Spleen (tissue), 7 donors: Measurements from ENCODE around the gene HERC5.

Experiments
- POLR2A ChIP-seq, 3 donors: fragments of 450-650 bp; IDR thresholded peaks; one replicate each; pipeline ENCODE4 v1.5.1; 2017; ENCODE audit warnings: antibody characterized with exemption in 3 of 3, mild to moderate bottlenecking in 1 of 3
- TF ChIP-seq, protein P1 (sequence below), 11 experiments: fragments of 200-600 bp in 7 of 11; fragments of 450-650 bp in 4 of 11; sonication (generic) in 4 of 11; IDR thresholded peaks in 8 of 11; conservative IDR thresholded peaks in 3 of 11; 1 replicate in 7 of 11; 2 replicates in 4 of 11; pipeline versions ENCODE4 v1.4.0 to v1.8.0; 2016 to 2021; ENCODE audit warnings: antibody characterized with exemption in 11 of 11, inconsistent platforms in 4 of 11, mild to moderate bottlenecking in 1 of 11
- donor health status: DM: no; HTN: no; CAD: no; lungs with moderate emphysema.
- donor health status: DM: no; HTN: no; CAD: no.
- donor health status: DM: no; HTN: no; CAD: no.

DNA sequence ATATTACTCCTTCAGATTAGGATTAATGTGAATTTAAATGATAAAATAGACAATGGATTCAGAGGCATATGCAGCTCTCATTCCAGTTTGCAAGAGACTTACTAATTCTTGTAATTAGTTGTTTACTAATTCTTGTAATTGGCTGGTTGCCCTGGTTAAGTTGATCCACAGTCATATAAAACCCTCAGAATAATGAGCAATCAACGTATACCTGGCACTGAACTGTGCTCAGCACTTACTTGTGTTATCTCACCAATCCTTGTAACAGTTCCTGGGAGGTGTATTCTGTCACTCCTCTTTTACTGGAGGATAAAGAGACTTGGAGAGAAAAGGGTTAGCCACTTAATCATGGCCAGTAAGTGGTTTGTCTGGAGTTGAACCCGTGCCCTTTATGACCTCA is 10.5 kb downstream of the HERC5 start:
- TF ChIP-seq, protein P1, sequence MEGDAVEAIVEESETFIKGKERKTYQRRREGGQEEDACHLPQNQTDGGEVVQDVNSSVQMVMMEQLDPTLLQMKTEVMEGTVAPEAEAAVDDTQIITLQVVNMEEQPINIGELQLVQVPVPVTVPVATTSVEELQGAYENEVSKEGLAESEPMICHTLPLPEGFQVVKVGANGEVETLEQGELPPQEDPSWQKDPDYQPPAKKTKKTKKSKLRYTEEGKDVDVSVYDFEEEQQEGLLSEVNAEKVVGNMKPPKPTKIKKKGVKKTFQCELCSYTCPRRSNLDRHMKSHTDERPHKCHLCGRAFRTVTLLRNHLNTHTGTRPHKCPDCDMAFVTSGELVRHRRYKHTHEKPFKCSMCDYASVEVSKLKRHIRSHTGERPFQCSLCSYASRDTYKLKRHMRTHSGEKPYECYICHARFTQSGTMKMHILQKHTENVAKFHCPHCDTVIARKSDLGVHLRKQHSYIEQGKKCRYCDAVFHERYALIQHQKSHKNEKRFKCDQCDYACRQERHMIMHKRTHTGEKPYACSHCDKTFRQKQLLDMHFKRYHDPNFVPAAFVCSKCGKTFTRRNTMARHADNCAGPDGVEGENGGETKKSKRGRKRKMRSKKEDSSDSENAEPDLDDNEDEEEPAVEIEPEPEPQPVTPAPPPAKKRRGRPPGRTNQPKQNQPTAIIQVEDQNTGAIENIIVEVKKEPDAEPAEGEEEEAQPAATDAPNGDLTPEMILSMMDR (IDR thresholded peaks at IDR 0.05 in 8 of 11, conservative IDR thresholded peaks at IDR 0.05 in 3 of 11) = no peak
- TF ChIP-seq POLR2A (IDR thresholded peaks at IDR 0.05) = no peak
